ENCODE results near the gene CDCA5. TPM values are rescaled to one million over a fixed set of nuclear protein-coding genes. Genes with fewer than 3 reads are reported as not detected.

The CDCA5 gene
- total RNA-seq, 1 experiment from 2014 or later: 92.9 TPM

DNA sequence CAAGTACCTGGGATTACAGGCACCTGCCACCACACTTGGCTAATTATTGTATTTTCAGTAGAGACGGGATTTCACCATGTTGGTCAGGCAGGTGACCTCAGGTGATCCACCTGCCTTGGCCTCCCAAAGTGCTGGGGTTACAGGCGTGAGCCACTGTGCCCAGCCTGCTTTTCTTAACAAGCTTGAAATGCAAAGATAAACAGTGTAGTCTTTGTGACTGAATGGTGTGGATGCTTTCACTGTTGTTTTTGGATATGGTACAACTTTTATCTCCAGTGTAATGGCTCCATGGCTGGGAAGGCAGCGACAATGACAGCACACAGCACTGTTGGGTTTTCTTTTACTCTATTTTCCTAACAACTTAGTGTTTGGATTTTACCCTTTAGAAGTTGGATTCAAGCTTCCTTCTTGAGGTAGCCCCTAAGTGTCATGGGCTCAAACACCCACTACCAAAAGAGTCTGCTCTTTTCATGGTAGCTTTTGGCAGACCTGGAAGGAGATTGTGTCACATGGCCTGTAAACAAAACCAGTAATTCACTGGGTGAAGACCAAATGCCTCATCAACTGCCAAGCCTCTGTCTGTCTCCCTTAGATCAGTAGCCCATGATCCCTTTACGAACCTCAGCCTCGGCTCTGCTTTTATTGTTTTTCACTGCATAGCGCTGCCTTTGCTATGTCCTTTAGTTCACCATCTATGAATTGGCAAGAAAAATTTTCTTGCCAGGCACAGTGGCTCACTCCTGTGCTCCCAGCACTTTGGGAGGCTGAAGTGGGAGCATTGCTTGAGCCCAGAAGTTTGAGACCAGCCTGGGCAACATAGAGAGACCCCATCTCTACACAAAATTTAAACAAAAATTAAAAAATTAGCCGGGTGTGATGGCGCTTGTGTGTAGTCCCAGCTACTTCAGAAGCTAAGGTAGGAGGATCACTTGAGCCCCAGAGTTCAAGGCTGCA is 18.6 kb upstream of the CDCA5 start:
- H3K27me3 ChIP-seq (ENCODE audit: control insufficient read depth, insufficient read depth, low read length): no peaks in the 10 kb centered on the region
- H3K4me3 ChIP-seq (ENCODE audit: low read depth in 2 of 2, low read length in 2 of 2): no peak overlapping the region
- DNase-seq (ENCODE audit: low read depth, low spot score) (no peak), ATAC-seq (peak; percentile 56)
- H3K4me1 ChIP-seq (ENCODE audit: control insufficient read depth, insufficient read depth, low read length): peaks cover 14% of the 10 kb centered on the region
- peak overlapping the region; percentile 49; the same call in 1 of the 2 replicates for H3K27ac ChIP-seq (ENCODE audit: low read length)
- no TSS peak for BruUV-seq (replicated peaks)
- in situ Hi-C loops (cut with HindIII; ENCODE audit: low pct_unique_long_range_greater_than_20kb, low sequenced_read_pairs) (no loop called here), intact Hi-C loops (cut with micrococcal nuclease; ENCODE audit: unreplicated experiment) (no loop called here)
- no peaks in the 10 kb centered on the region for H3K9me3 ChIP-seq (ENCODE audit: control insufficient read depth, insufficient read depth, low read depth, low read length)
- no peaks in the 10 kb centered on the region for H3K36me3 ChIP-seq (ENCODE audit: control insufficient read depth, insufficient read depth, low read length)
- no peak for TF ChIP-seq SIN3A (IDR thresholded peaks at IDR 0.05; ENCODE audit: borderline replicate concordance, insufficient read depth, low read depth, low read length)
- peak; percentile 77 for TF ChIP-seq TCF7L2 (IDR thresholded peaks at IDR 0.05; ENCODE audit: low read depth, low read length)
- ChIA-PET POLR2A (interaction anchor here (1.5 kb wide), 1 partner anchor 8 kb away, joined by 6 read pairs; no protein-coding TSS in a partner anchor), CTCF (interaction anchor here (1.7 kb wide), 1 partner anchor 8 kb away, joined by 6 read pairs; no protein-coding TSS in a partner anchor)

DNA sequence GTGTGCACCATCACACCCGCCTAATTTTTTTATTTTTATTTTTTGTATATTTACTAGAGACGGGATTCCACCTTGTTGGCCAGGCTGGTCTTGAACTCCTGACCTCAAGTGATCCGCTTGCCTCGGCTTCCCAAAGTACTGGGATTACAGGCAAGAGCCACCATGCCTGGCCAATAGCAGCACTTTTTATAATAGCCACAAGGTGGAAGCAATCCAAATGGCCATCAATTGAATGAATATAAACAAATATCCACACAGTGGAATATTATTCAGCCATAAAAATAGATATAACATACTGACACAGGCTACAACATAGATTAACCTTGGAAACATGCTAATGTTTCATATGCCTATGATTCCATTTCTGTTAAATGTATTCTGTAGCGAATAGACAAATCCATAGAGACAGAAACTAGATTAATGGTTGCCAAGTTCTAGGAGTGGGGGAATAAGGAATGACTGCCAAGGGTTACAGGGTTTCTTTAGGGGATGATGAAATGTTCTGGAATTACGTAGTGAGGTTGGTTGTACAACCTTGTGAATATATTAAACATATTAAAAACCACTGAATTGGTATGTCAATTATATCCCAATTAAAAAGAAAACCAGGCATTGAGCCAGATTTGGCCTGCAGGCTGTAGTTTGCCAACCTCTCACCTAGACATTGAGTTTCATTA is 17.0 kb upstream of the CDCA5 start:
- Histone ChIP-seq H3K27ac (ENCODE audit: low read length) (no peak overlapping the region), H3K4me1 (ENCODE audit: control insufficient read depth, insufficient read depth, low read length) (peaks cover 19% of the 10 kb centered on the region), H3K27me3 (ENCODE audit: control insufficient read depth, insufficient read depth, low read length) (no peaks in the 10 kb centered on the region), H3K9me3 (ENCODE audit: control insufficient read depth, insufficient read depth, low read depth, low read length) (no peaks in the 10 kb centered on the region), H3K36me3 (ENCODE audit: control insufficient read depth, insufficient read depth, low read length) (no peaks in the 10 kb centered on the region), H3K4me3 (ENCODE audit: low read depth in 2 of 2, low read length in 2 of 2) (no peak overlapping the region)
- intact Hi-C loops (cut with micrococcal nuclease; ENCODE audit: unreplicated experiment): no loop called here
- POLR2A ChIA-PET: interaction anchor here (0.7 kb wide), 2 partner anchors 13 to 250 kb away, joined by 7 read pairs; no protein-coding TSS in a partner anchor
- BruUV-seq (replicated peaks): no TSS peak
- TF ChIP-seq POLR2AphosphoS5 (IDR thresholded peaks at IDR 0.05; ENCODE audit: low read depth, low read length) (no peak), SIN3A (IDR thresholded peaks at IDR 0.05; ENCODE audit: borderline replicate concordance, insufficient read depth, low read depth, low read length) (no peak), TCF7L2 (IDR thresholded peaks at IDR 0.05; ENCODE audit: low read depth, low read length) (no peak)
- TF ChIP-seq, protein P1, sequence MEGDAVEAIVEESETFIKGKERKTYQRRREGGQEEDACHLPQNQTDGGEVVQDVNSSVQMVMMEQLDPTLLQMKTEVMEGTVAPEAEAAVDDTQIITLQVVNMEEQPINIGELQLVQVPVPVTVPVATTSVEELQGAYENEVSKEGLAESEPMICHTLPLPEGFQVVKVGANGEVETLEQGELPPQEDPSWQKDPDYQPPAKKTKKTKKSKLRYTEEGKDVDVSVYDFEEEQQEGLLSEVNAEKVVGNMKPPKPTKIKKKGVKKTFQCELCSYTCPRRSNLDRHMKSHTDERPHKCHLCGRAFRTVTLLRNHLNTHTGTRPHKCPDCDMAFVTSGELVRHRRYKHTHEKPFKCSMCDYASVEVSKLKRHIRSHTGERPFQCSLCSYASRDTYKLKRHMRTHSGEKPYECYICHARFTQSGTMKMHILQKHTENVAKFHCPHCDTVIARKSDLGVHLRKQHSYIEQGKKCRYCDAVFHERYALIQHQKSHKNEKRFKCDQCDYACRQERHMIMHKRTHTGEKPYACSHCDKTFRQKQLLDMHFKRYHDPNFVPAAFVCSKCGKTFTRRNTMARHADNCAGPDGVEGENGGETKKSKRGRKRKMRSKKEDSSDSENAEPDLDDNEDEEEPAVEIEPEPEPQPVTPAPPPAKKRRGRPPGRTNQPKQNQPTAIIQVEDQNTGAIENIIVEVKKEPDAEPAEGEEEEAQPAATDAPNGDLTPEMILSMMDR (IDR thresholded peaks at IDR 0.05): no peak
- TF ChIP-seq, protein P2, sequence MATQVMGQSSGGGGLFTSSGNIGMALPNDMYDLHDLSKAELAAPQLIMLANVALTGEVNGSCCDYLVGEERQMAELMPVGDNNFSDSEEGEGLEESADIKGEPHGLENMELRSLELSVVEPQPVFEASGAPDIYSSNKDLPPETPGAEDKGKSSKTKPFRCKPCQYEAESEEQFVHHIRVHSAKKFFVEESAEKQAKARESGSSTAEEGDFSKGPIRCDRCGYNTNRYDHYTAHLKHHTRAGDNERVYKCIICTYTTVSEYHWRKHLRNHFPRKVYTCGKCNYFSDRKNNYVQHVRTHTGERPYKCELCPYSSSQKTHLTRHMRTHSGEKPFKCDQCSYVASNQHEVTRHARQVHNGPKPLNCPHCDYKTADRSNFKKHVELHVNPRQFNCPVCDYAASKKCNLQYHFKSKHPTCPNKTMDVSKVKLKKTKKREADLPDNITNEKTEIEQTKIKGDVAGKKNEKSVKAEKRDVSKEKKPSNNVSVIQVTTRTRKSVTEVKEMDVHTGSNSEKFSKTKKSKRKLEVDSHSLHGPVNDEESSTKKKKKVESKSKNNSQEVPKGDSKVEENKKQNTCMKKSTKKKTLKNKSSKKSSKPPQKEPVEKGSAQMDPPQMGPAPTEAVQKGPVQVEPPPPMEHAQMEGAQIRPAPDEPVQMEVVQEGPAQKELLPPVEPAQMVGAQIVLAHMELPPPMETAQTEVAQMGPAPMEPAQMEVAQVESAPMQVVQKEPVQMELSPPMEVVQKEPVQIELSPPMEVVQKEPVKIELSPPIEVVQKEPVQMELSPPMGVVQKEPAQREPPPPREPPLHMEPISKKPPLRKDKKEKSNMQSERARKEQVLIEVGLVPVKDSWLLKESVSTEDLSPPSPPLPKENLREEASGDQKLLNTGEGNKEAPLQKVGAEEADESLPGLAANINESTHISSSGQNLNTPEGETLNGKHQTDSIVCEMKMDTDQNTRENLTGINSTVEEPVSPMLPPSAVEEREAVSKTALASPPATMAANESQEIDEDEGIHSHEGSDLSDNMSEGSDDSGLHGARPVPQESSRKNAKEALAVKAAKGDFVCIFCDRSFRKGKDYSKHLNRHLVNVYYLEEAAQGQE (IDR thresholded peaks at IDR 0.05; ENCODE audit: insufficient read depth in 1 of 2, low read depth in 2 of 2, low read length in 1 of 2): no peak
- in situ Hi-C loops (cut with HindIII; ENCODE audit: low pct_unique_long_range_greater_than_20kb, low sequenced_read_pairs): no loop called here
- ATAC-seq (no peak), DNase-seq (ENCODE audit: low read depth, low spot score) (no peak)
- CTCF ChIA-PET: interaction anchor here (0.7 to 1.7 kb wide), 3 partner anchors 10 to 320 kb away, joined by 3 to 7 read pairs (median 6); partner anchors contain the start of gene TM7SF2

Data from Panc1 (cell line).